Heart right ventricle (tissue), 16 donors: ENCODE results near the gene REL. TPM values are rescaled to one million over a fixed set of nuclear protein-coding genes. Genes with fewer than 3 reads are reported as not detected.

Source experiments
- ATAC-seq, 8 donors: fragments of 200-7000 bp; cut with Tn5 transposase; one replicate each; pipeline ENCODE4 v1.9.1; 2020; ENCODE audit warnings: mild to moderate bottlenecking in 8 of 8, moderate library complexity in 8 of 8, moderate number of reproducible peaks in 1 of 8
- DNase-seq, 2 donors: peaks; one replicate each; pipeline ENCODE4 v3.0.0-alpha.2; 2020
- H3K27ac ChIP-seq, 10 donors: fragments of 200-600 bp; sonication (generic) in 2 of 10; one replicate each; pipeline versions ENCODE4 v1.5.0 to v1.8.0; 2020 to 2022; ENCODE audit warnings: mild to moderate bottlenecking in 3 of 10
- H3K27me3 ChIP-seq, 7 donors: fragments of 200-600 bp; one replicate each; pipeline ENCODE4 v1.8.0; 2021 to 2022; ENCODE audit warnings: mild to moderate bottlenecking in 2 of 7
- H3K36me3 ChIP-seq, 9 donors: fragments of 200-600 bp; sonication (generic) in 1 of 9; one replicate each; pipeline versions ENCODE4 v1.5.0 to v1.8.0; 2020 to 2022; ENCODE audit warnings: mild to moderate bottlenecking in 2 of 9
- H3K4me1 ChIP-seq, 9 donors: fragments of 200-600 bp; sonication (generic) in 1 of 9; one replicate each; pipeline versions ENCODE4 v1.5.0 to v1.8.0; 2020 to 2022; ENCODE audit warnings: mild to moderate bottlenecking in 4 of 9
- H3K4me3 ChIP-seq, 10 donors: fragments of 200-600 bp; sonication (generic) in 2 of 10; one replicate each; pipeline versions ENCODE4 v1.5.0 to v1.8.0; 2020 to 2022; ENCODE audit warnings: mild to moderate bottlenecking in 7 of 10, moderate library complexity in 2 of 10
- H3K9me3 ChIP-seq, 11 donors: fragments of 200-600 bp in 10 of 11; sonication (generic) in 2 of 11; one replicate each; pipeline versions ENCODE4 v1.5.0 to v1.8.0; 2013 to 2022; ENCODE audit warnings: mild to moderate bottlenecking in 2 of 11, control low read depth in 1 of 11, moderate library complexity in 1 of 11
- WGBS, 2 donors: extraction: QIAGEN DNeasy Blood & Tissue Kit; methylation state at CpG; one replicate each; pipeline ENCODE4 v1.1.7; 2013; ENCODE audit warnings: inconsistent platforms in 1 of 2; 5-methylcytosine and 5-hydroxymethylcytosine counted together
- intact Hi-C, 10 donors: fragments of 100-400 bp; cut with DNase I; formaldehyde crosslinking; loops; one replicate each; pipeline versions ENCODE4 v1.11.1 to v1.14.2; 2022
- polyA plus RNA-seq, 2 donors: library from polyadenylated mRNA; stranded (reverse); fragments of 200-250 nt; gene quantifications; one replicate each; pipeline ENCODE4 v1.2.3, GENCODE V29; 2013
- total RNA-seq, 10 donors: library from RNA; stranded (reverse); fragmentation: NEBNext Ultra II Directional in 3 of 10; extraction: Animal tissue kit (Norgen Biotek cat#: 25700) in 3 of 10; gene quantifications; one replicate each; pipeline versions ENCODE4 v1.2.1 to v1.2.4, GENCODE V29; 2021 to 2023
- TF ChIP-seq, protein P1 (sequence below), 9 donors: fragments of 200-600 bp; sonication (generic) in 2 of 9; IDR thresholded peaks; one replicate each; pipeline versions ENCODE4 v1.5.0 to v1.8.0; 2021 to 2022; ENCODE audit warnings: antibody characterized with exemption in 9 of 9, mild to moderate bottlenecking in 5 of 9, moderate library complexity in 1 of 9
- donor health status: Arrhythmogenic right ventricular cardiomyopathy.
- donor health status: ischemic (EF 13 %, LVEDD 7.1; RV severe dilation, severe dysfunction).
- donor health status: healthy with polysubstance abuse.
- donor health status: DM: no; HTN: yes; CAD: no.
- donor health status: DM: no; HTN: no; CAD: no.
- donor health status: ischemic (EF 25% LVEDD 6.9; RV normal size, moderate dysfunction).
- donor health status: ischemic (EF 25% LVEDD 5.7; RV mildly dilated, moderate dysfunction).
- donor health status: healthy.
- donor health status: DM: yes; HTN: yes; CAD: no.
- donor health status: Ischemic cardiomyopathy.
- donor health status: ischemic (EF 35%, LVEDD 5.7; RV mildly dilated, moderate dysfunction).
- donor health status: nonischemic (EF 11% LVEDD 7.7; RV severe dilation, severe dysfunction).
- donor health status: DM: yes; HTN: yes; CAD: no.
- donor health status: PGD.
- donor health status: ischemic (EF 29% LVEDD 5.4; RV normal size, mild dysfunction).
- donor health status: nonischemic (EF 23%, LVEDD 6.1; RV moderate dilation, normal function).

The REL gene
- total and polyA plus RNA-seq, 12 donors: 0.49 to 11.7 (median 6.4) TPM

DNA sequence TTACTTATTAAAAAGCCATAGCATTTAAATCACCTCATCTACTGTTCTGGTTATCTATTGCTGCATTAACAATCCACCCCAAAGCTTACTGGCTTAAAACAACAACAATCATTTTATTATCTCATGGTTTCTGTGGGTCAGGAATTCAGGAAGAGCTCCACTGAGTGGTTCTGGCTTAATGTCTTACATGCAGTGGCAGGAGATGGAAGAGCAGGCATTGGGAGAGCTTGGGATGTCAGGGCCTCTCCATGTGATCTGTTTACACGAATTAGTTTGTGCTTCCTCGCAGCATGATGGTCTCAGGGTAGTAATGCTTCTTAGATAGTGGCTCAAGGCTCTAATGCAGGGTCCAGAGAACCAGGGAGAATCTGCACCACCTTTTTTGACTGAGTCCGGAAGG lies 14.4 kb upstream of the REL start:
- no peak for DNase-seq
- Histone ChIP-seq H3K4me3 (no peak overlapping the region), H3K4me1 (peaks cover 0 to 22% (median 0%) of the 10 kb centered on the region in 9 donors), H3K27me3 (no peaks in the 10 kb centered on the region), H3K9me3 (peaks cover 0 to 13% (median 0%) of the 10 kb centered on the region in 11 donors), H3K36me3 (no peaks in the 10 kb centered on the region), H3K27ac (peak overlapping the region in 2 of 10 donors; percentile 31 to 83)
- intact Hi-C loops: no loop called here
- no peak for ATAC-seq
- TF ChIP-seq, protein P1, sequence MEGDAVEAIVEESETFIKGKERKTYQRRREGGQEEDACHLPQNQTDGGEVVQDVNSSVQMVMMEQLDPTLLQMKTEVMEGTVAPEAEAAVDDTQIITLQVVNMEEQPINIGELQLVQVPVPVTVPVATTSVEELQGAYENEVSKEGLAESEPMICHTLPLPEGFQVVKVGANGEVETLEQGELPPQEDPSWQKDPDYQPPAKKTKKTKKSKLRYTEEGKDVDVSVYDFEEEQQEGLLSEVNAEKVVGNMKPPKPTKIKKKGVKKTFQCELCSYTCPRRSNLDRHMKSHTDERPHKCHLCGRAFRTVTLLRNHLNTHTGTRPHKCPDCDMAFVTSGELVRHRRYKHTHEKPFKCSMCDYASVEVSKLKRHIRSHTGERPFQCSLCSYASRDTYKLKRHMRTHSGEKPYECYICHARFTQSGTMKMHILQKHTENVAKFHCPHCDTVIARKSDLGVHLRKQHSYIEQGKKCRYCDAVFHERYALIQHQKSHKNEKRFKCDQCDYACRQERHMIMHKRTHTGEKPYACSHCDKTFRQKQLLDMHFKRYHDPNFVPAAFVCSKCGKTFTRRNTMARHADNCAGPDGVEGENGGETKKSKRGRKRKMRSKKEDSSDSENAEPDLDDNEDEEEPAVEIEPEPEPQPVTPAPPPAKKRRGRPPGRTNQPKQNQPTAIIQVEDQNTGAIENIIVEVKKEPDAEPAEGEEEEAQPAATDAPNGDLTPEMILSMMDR (IDR thresholded peaks at IDR 0.05): no peak
- 74 to 75% methylated on average over 3 of the region's 3 CpGs for WGBS, 2 donors

DNA sequence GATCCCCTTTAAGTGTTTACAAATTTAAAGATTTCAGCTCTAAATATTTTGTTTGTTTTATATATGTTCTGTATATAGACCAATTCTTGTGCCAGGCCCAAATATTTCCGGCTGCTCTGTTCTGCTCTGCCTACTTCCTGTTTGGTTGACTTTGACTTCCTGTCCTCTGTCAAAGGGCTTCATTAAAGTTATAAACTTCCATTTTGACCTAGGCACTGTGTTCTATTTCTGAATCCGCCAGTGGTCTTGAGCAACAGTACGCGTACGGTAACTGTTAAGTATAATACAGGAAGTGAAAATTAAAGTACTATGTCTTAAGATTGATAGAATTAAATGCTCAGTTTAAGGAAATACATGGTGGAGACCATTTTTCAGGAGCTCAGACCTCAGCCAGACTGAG lies 13.5 kb upstream of the REL start:
- 46 to 59% methylated on average over 5 of the region's 5 CpGs for WGBS, 2 donors
- Histone ChIP-seq H3K4me3 (no peak overlapping the region), H3K4me1 (peaks cover 0 to 18% (median 0%) of the 10 kb centered on the region in 9 donors), H3K9me3 (peaks cover 0 to 13% (median 0%) of the 10 kb centered on the region in 11 donors), H3K27me3 (no peaks in the 10 kb centered on the region), H3K36me3 (no peaks in the 10 kb centered on the region), H3K27ac (peak overlapping the region in 2 of 10 donors; percentile 43 to 83)
- peak in 7 of 8 donors; percentile 33 to 86 (median 64) for ATAC-seq
- TF ChIP-seq, protein P1 (IDR thresholded peaks at IDR 0.05): no peak
- intact Hi-C loops: no loop called here
- peak in 1 of 2 donors; percentile 8 for DNase-seq

DNA sequence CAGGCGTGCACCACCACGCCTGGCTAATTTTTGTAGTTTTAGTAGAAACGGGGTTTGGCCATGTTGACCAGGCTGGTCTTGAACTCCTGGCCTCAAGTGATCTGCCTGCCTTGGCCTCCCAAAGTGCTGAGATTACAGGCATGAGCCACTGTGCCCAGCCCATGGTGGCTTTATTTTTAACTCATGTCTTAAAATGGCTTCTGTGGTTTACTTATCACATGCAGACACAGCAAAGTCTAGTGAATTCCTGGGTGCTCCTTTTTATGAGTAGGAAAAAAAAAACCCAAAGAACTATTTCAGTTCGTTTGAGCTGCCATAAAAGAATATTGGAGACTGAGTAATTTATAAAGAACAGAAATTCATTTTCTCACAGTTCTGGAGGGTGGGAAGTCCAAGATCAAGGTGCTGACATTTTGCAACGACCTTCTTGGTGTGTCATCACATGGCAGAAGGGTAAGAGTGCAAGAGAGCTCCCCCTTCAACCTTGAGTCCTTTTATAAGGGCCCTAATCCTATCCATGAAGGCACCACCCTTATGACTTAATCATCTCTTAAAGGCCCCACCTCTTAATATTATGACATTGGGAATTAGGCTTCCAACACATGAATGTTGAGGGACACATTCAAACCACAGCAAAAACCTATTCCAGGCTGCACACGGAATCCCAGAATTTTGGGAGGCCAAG lies 12.6 kb upstream of the REL start:
- no peak for ATAC-seq
- TF ChIP-seq, protein P1 (IDR thresholded peaks at IDR 0.05): no peak
- Histone ChIP-seq H3K27ac (peak overlapping the region in 2 of 10 donors; percentile 43 to 83), H3K9me3 (peaks cover 0 to 13% (median 0%) of the 10 kb centered on the region in 11 donors), H3K27me3 (no peaks in the 10 kb centered on the region), H3K4me3 (no peak overlapping the region), H3K36me3 (no peaks in the 10 kb centered on the region), H3K4me1 (peaks cover 0 to 18% (median 0%) of the 10 kb centered on the region in 9 donors)
- no peak for DNase-seq
- intact Hi-C loops: no loop called here
- 91% methylated on average over 6 of the region's 6 CpGs for WGBS, 2 donors

DNA sequence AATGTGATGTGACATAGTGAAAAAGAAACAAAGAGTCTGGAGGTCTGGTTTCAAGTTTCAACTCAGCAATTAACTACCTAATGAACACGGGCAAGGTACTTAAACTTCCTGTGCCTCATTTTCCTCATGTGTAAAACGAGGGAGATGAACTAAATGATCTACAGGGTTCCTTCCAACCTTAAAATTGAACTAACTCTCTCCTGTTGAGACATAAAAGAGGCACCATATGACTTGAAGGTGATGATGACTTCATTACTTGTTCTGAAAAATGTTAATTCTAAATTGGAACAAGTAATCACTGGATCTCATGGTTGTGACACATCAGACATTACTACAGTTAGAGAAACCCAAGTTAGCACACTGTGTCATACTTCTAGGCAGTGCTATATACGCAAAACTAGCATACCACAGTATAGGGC lies 8.9 kb upstream of the REL start:
- DNase-seq (no peak), ATAC-seq (no peak)
- TF ChIP-seq, protein P1 (IDR thresholded peaks at IDR 0.05): no peak
- Histone ChIP-seq H3K36me3 (no peaks in the 10 kb centered on the region), H3K4me3 (no peak overlapping the region), H3K27ac (no peak overlapping the region), H3K9me3 (peaks cover 0 to 10% (median 0%) of the 10 kb centered on the region in 11 donors), H3K4me1 (peaks cover 0 to 9% (median 0%) of the 10 kb centered on the region in 9 donors), H3K27me3 (no peaks in the 10 kb centered on the region)
- intact Hi-C loops: no loop called here
- WGBS, 2 donors: 76 to 88% methylated on average over 3 of the region's 3 CpGs
